ENCODE results near the gene RNF150.
"Not testable (repeated sequence)": the region's sequence is repeated elsewhere in the genome, so short reads cannot be mapped to it uniquely, and the experiment has no call there.

The RNF150 gene

GRCh38 chr4:140813804-140814203 is 319.5 kb downstream of the RNF150 start:
- no peak for DNase-seq (ENCODE audit: low read depth)

GRCh38 chr4:140812916-140813315 is 320.4 kb downstream of the RNF150 start:
- DNase-seq (ENCODE audit: low read depth), result no peak

GRCh38 chr4:140811429-140811828 is 321.8 kb downstream of the RNF150 start:
- no peak for DNase-seq (ENCODE audit: low read depth)

- DNase-seq (ENCODE audit: low read depth), result not testable (repeated sequence)
Observed at GRCh38 chr4:140810591-140811169, 322.6 kb downstream of the RNF150 start.
